Sigmoid colon (tissue), 4 donors: Measurements from ENCODE around the gene PHC2.

Source experiments
- POLR2AphosphoS5 ChIP-seq, 4 donors: sonication (generic); formaldehyde crosslinking; IDR thresholded peaks; one replicate each; pipeline ENCODE4 v1.6.1; 2017; ENCODE audit warnings: antibody characterized with exemption in 4 of 4
- TF ChIP-seq, protein P1 (sequence below), 4 experiments: fragments of 450-650 bp in 3 of 4; fragments of 200-600 bp in 1 of 4; IDR thresholded peaks; one replicate each; pipeline ENCODE4 v1.5.1; 2016 to 2019; ENCODE audit warnings: antibody characterized with exemption in 4 of 4, mild to moderate bottlenecking in 3 of 4, moderate library complexity in 2 of 4

GRCh38 chr1:33455539-33456501 is 24.9 kb upstream of the PHC2 start:
- TF ChIP-seq, protein P1, sequence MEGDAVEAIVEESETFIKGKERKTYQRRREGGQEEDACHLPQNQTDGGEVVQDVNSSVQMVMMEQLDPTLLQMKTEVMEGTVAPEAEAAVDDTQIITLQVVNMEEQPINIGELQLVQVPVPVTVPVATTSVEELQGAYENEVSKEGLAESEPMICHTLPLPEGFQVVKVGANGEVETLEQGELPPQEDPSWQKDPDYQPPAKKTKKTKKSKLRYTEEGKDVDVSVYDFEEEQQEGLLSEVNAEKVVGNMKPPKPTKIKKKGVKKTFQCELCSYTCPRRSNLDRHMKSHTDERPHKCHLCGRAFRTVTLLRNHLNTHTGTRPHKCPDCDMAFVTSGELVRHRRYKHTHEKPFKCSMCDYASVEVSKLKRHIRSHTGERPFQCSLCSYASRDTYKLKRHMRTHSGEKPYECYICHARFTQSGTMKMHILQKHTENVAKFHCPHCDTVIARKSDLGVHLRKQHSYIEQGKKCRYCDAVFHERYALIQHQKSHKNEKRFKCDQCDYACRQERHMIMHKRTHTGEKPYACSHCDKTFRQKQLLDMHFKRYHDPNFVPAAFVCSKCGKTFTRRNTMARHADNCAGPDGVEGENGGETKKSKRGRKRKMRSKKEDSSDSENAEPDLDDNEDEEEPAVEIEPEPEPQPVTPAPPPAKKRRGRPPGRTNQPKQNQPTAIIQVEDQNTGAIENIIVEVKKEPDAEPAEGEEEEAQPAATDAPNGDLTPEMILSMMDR (IDR thresholded peaks at IDR 0.05): peak; percentile 36 to 55 (median 54)
- peak in 3 of 4 donors; percentile 51 to 58 (median 53) for TF ChIP-seq POLR2AphosphoS5 (IDR thresholded peaks at IDR 0.05)
